ENCODE data around the gene PCNX1.

The PCNX1 gene

DNA sequence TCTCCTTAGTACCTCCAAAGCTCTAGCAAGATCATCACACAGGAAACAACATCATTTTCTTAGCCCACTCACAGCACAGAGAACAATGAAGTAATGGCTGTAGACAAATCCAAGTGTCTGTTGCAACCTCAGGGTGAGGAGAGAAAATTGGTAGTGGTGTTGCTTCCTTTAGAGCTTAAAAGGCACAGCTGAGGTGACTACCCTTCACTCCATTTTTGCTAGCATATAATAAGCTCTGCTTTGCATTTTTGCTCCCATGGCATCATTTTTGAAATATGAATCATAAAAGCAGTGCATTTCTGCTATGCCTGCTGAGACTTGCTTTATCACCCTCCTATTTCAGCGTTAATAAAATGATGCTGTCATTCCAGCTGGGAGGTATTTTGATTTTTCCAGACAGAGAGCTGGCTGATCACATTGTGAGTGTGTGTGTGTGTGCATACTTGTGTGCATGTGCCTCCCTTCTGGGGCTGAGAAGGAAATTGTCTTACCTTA is 18.5 kb upstream of the PCNX1 start:
- DNase-seq (ENCODE audit: low spot score), result no peak

DNA sequence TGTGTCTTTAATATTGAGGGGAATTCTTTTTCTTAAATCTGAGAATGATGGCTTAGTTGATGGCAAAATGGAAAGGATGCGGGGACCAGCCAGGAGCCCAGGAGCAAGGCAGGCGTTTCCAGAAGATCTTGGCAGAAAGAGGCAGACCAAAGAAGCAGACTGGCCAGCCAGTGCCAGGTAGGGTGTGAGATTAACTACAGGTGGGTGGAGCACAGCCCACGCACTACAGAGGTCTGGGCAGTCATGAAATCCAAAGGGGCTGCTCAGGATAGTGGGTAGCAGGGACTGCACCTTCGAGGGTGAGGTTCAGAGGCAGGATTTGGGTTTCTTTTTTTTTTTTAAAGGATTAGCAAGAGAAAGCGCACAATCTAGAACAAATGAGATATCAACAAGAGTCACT is 17.7 kb upstream of the PCNX1 start:
- DNase-seq (ENCODE audit: low spot score), result no peak

DNA sequence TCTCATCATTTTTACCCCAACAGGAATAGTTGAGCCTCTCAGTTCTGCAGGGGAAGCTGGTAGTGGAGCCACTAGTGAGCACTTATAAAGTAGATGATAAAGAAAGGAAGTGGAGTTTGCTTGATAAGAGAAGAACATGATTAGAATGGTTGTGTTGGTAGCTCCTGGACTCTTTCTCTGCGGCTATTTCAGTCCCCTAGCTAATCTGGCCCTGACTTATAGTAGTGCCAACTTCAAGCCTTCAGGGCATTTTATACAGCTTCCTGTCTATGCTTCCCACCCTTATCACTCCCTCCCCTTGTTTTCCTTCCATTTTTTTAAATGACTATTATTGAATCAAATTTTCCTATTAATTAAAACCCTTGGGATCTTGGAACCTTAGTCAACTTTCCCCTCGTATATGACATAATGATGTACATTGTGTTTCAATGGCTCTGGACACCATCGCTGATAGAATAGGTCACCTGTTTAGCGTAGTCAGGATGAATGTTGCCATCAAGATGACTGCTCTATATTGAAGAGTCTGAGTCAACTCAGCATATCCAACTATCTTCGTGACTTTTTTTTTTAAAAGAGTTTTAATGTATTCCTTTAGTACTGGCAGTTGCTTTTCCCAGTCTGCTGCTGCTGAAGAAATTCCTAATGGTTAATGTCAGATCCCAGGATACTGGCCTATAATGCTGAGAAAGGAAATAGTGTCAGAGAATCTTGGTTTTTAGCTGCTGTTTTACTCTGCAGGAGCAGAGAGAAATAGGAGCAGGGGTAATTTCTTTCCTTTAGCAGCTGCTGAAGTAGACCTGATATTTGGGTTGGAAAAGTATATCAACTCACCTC is 16.2 kb upstream of the PCNX1 start:
- DNase-seq (ENCODE audit: low spot score), result peak; percentile 88

DNA sequence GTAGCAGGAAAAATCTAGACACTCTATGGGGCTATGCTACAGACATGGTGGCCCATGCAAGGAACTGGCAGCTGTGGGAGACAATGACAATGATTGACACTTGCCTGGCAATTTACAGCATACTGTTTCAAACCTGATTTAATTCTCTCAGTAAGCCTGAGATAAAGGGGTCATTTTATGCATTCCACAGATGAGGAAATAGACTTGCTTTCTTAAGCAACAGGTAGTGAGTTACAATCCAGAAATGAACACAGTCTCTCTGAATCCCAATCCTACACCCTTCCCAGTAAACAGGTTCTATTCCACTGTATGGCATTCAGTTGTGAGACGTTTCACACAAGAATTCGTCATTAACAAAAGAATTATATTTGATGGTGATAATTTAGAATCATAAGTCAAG is 15.5 kb upstream of the PCNX1 start:
- DNase-seq (ENCODE audit: low spot score), result no peak

DNA sequence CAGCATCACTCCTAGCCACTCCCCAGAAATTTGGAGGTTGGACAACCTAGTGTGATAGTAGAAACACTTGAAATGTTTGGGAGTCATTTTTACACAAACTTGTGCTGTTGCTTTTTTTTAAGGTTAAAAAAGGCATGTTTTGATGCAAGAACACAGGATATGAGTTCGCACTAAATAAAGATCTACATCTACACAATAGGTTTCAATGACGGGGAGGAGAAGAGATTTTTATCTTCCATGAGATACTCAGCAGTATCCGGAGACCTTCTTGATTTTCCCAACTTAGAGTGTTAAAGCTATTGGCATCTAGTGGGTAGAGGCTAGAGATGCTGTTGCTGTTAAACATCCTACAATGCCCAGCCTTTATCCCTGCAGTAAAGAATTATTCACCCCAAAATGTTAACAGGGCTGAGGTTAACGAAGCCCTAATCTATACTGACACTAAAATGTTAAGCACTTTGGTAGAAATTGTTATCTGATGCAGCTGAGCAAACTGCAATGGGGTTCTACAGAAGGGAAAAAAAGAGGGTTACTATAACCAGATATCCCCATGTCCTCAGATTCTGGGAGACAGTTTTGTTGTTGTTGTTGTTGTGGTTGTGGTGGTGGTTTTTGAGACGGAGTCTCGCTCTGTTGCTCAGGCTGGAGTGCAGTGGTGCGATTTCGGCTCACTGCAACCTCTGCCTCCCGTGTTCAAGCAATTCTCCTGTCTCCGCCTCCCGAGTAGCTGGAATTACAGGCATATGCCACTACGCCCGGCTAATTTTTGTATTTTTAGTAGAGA is 14.0 kb upstream of the PCNX1 start:
- DNase-seq (ENCODE audit: low spot score), result no peak

DNA sequence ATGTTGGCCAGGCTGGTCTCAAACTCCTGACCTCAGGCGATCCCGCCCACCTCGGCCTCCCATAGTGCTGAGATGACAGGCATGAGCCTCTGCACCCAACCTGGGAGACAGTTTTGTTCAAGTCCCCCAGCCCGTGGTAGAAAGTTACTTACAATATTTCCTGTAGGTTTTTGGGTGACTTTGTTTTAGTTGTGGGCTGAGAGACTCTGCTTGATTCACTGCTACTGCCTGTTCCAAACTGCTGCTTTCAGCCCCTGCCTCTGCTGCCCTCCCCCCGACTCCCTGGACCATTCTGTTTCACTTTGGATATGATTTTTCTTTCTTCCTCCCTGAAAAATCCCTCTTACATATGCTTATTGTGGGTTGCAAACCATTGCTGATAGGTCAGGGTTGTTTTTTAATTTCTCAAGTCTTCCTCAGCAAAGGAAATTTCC is 13.4 kb upstream of the PCNX1 start:
- no peak for DNase-seq (ENCODE audit: low spot score)

DNA sequence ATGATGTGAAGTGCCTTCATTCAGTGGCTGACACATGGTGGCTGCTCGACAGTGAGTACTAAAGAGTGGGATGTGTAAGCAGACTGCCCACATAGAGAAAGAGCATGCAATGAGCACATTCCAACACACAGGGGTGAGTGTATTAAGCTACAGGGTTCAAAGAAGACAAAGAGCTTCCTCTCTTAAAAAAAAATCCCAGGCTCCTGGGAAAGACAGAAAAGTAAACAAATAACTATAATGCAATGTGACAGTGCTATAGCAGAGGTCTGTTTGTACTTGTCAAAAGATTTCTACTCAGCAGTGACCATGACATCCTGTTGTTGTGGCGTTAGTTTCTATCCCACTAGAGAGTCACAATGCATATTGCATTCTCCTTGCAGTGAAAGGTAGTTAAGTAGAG is 12.4 kb upstream of the PCNX1 start:
- no peak for DNase-seq (ENCODE audit: low spot score)

DNA sequence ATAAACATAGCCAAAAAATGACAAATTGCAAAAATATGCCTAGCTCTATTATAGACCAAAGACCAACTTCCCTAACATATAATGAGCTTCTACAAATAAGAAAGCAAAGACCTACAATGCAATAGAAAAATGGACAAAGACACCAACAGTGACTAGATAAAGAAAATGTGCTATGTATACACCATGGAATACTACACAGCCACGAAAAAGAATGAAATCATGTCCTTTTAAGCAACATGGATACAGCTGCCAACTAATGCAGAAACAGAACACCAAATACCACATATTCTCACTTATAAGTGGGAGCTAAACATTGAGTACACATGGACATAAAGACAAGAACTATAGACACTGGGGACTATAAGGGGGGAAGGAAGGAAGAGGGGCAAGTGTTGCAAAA is 10.9 kb upstream of the PCNX1 start:
- no peak for DNase-seq (ENCODE audit: low spot score)

DNA sequence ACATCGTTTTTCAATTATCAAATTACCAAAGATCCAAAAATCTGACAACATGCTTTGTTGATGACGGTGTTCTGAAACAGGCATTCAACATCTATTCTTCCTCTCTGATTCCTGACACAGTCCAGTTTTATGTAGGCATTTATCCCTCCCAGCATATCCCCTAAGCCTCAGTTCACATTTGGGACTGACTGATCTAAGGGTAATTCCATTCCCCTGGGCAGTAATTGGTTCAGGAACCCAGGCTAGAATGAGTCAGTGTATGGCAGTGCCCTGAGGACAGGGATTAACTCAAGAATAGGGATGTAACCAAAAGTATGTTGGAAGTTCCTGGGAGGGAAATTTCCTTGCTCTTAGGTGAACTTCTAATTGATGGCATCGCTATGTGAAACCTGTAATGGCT is 10.3 kb upstream of the PCNX1 start:
- DNase-seq (ENCODE audit: low spot score), result no peak

DNA sequence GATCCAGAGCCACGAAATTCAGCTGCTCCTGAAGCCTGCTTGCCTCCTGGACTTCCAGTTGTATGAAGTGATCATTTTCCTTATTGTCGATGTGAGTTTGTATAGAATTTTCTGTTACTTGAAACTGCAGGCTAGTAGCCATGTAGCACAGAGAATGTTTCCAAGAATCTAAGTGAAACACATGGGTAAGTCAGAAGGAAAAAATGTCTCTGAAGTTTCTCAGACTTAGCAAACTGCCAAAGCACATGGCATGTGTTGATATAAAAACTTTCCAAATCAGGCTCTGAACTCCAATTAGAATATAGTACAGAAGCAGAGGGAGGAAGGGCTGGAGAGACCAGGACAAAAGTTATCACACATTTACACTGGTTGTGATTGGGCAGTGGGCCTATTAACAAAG is 9.8 kb upstream of the PCNX1 start:
- no peak for DNase-seq (ENCODE audit: low spot score)

DNA sequence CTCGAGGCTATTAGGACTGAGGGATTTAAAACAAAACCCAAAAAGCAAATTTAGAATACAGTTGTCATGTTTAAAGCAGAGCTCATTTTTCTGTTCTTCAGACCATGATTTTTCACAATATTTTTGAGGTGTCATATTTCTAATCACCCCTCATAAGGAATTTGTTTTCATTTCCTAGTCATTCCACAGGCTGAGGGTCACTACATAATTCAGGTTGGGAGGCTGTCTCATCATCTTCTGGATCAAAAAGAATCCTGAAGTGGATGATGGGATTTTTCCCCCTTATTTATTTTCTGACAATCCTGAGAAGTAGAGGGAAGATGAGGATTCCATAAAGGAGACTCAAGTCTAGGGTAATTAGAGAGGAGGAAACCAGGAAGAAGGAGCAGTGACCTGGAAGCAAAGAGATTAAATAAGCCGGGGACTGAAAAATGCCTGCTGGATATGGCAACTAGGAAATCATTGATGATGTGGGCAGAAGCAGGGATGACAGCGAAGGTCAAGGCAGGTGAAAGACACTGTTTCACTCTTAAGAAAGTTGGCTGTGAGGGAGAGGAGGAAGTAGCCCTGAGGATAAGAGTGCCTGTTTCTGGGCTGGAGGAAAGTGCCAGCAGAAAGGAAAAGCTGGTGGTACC is 9.0 kb upstream of the PCNX1 start:
- DNase-seq (ENCODE audit: low spot score), result no peak

DNA sequence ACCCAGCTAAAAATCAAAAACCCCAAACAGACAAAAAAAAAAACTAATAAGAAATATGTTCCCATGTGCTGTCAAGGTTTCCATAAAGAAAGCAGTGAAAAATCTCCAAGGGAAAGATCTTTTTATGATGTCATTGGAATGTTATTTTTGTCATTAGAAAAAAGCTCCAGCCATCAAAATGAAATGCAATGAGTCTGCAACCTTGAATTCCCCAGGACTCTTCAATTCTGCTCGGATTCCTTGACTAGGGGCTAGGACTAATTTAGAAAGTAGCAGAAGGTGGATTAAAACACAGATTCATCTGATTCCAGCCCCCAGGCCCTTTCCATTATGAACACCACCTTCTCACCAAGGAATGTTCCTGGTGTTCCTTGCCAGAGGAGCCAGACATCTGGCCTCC is 6.0 kb upstream of the PCNX1 start:
- DNase-seq (ENCODE audit: low spot score), result no peak

DNA sequence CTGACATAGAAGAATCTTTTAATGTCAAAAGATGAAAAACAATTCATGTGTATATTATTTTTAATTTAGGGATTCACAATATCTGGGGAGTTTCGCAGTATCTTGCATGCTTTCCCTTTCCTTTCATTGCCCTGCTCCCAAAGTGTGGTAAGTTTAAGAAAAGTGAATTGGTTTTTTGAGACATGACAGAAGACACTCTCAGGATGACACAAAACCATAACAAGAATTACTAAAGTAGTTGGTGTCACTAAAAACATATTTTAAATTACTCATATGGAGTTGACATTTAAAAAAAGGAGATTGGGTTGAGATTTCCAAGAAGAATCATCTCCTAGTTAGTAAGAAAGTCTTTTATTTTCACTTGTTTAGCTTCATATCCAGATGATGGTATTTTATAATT is 5.1 kb upstream of the PCNX1 start:
- DNase-seq (ENCODE audit: low spot score), result no peak

DNA sequence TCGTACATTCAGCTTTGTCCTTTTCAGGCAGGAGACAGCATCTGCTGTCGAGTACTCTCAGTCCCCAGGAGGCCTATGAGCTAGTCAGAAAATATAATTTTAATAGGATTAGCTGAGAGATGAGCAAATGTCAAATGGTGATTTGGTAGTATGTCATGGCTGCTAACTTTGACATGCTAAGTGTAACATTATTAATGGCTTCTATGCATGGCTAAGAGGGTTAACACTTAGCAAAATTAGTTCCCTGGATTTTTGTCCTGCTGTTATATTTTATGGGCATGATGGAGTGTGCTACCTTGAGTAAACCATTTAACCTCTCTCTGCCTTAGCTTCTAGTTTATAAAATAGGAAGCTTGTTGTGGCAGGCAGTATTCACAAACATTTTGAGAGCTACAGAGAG is 2.9 kb upstream of the PCNX1 start:
- no peak for DNase-seq (ENCODE audit: low spot score)

DNA sequence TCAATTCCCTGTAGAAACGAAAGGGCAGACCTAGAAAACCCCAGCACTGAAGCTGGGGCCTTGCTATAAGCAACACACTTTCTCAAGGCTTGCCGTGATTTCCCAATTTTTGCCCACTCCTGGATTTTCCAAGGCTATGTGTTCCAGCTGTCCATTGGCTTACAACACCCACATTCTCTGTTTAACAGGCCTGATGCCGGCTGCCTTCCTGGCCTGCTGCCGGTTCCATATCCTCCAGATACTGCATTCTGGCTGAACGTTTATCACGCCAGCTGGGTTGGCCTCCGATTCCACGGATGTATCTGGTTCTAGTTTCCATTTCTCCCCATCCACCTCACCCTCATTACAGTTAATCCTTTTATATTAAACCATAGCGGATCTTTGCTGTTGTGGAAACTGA is 2.0 kb upstream of the PCNX1 start:
- no peak for DNase-seq (ENCODE audit: low spot score)

DNA sequence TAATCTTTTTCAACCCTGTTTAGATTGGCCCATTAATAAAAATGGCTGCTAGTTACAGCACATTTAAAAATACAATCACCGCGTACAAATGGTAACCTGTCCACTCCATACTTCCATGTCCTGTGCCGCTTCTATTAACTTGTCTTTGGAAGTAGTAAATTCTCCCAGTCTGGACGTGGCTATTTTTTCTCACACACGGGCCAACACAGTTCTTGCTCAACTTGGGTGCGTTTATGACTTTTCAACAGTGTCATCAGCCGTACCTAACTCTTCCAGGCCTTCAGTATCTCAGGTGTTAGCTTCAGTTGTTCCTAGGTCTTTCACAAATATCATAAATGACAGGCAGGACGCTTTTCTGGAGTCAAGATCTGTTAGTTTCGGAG is 475 bp upstream of the PCNX1 start:
- no peak for DNase-seq (ENCODE audit: low spot score)

DNA sequence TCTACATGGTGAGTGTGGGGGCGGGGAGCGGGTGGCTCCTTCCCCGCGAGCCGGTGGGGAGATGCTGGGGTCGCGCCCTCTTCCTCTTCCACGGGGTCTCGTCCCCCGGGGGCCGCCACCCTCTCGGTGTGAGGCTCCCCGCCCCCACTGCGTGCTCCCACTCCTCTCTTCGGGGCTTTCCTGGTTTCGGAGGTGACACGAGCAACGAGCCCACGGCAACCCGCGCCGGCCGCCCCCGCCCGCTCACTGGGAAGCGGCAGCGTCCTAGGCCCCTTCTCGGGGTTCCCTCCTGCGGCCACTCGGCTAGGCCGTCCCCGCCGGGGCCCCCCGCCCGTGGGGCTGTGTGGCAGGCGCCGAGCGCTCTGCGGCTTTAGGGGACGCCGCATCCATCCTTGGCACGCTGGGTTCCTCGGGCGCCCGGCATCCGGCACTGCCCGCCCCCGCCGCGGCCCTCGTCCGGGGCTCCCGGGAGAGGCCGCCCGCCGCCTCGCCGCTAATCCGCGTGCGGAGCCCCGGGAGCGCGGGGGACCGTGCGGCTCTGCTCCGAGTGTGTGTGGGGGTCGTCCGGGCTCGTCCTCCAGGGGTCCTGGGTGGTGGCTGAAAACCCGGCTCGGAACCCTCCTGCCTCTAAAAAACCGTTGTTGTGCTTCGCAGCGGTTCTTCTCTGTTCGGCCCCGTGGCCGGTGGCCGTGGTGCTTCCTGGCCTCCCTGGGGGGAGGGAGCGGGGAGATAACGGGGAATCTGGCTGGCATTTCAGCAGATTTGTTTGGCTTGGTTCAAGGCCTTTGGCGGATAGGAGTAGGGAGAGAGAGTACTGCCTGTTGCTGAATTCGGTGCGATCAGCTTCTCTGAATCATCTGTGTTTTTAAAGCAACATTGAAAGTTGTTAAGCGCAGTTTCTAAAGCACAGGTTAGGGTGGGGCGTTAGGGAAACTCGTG is 1.0 kb downstream of the PCNX1 start:
- no peak for DNase-seq (ENCODE audit: low spot score)

DNA sequence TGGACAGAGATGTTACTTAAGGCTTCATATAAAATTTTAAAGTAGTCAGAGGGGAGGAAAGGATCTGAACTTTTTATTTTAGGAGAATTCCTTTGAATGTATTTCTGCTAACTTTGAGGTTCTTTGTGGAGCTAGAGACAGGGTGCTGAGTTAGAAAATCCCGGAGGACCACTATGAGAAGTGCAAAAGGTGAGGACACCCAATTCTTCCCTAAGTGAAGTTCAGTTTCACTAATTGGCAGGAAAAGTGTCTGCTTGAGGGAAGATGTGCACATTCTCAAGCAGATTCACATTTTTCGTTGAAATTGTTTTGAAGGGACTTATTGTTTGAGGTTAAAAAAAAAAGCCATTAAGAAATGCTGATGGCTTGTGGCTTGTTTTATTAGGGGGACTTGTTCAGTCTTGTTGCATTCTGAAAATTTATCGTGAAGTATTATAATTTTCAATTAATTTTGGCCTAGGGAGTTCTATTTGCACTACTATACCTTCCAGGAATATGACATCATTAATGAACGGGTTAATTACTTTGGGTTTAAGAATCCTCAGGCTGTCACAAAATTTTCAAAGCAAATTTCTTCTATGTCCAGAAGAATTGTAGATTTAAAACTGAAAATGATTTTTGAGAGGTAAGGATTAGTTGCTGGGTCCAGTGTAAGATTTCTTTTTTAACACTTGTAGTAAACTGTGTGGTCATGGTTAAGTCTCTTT is 1.8 kb downstream of the PCNX1 start:
- no peak for DNase-seq (ENCODE audit: low spot score)

DNA sequence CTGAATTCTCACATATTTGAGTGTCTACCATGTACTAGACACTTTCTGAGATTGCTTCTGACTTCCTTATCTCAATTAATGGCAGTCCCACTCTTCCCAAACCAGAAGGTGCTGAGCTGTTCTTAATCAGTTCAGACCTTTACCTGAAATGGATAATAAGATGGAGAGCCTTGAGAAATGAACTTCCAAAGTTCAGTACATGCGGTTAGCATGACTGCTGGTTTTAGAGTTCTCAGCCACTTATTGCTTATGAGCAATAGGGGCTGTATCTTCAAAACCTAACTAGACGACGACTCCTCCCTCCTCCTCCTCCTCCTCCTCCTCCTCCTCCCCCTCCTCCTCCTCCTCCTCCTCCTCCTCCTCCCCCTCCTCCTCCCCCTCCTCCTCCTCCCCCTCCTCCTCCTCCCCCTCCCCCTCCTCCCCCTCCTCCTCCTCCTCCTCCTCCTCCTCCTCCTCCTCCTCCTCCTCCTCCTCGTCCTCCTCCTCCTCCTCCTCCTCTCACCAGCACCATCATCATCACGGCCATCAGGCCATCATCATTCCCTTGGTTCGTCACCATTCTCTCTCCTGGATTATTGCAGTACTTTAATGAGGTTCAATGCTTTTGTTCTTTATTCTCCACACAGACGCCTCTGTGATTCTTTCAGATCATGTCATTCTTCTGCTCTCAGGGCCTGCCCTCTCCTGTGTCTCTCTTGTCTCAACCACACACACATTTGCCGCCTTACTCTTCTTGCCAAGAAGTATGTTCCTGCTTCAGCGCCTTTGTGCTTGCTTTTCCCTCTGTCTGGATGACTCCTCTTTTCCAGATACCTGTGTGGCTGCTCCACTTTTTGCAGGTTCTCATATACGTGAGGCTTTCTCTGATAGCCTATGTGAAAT is 2.7 kb downstream of the PCNX1 start:
- no peak for DNase-seq (ENCODE audit: low spot score)

DNA sequence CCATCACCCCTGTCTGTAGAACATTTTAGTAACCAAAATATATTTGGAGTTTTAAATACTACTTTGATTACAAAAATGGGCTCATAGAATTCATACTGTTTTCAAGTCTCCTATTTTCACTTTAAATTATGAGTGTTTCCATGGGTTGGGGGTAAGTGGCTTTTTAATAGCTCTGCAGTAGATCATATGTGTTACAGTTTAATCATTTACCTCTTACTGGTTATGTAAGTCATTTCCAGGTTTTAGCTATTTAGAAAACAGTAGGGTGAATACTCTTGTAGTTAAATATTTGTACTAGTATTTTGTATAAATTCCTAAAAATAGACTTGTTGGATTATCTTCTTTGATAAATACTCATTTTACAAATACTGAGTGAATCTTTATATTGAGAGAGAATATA is 8.2 kb downstream of the PCNX1 start:
- no peak for DNase-seq (ENCODE audit: low spot score)
